GM20000 (cell line): ENCODE data around the gene NCOA7.
"Not testable (repeated sequence)": the region's sequence is repeated elsewhere in the genome, so short reads cannot be mapped to it uniquely, and the experiment has no call there.

Experiments
- DNase-seq: peaks from one replicate; pipeline ENCODE4 v3.0.0; 2012; ENCODE audit warnings: low spot score
- CTCF ChIP-seq: IDR thresholded peaks from 2 replicates; pipeline ENCODE4 v1.5.1; 2012; ENCODE audit warnings: mild to moderate bottlenecking, control low read depth; ENCODE audit errors: extremely low read depth, missing control alignments

The NCOA7 gene

GRCh38 chr6:125797120-125797885 lies 6.5 kb downstream of the NCOA7 start:
- no peak for TF ChIP-seq CTCF
- DNase-seq = no peak

GRCh38 chr6:125797886-125798444 lies 7.2 kb downstream of the NCOA7 start:
- TF ChIP-seq CTCF = no peak
- no peak for DNase-seq

GRCh38 chr6:125798734-125799508 lies 8.2 kb downstream of the NCOA7 start:
- no peak for TF ChIP-seq CTCF
- DNase-seq = peak; percentile 68

- no peak for DNase-seq
- TF ChIP-seq CTCF = no peak
Measured at GRCh38 chr6:125802383-125802782, 11.6 kb downstream of the NCOA7 start.

GRCh38 chr6:125802943-125803377 lies 12.2 kb downstream of the NCOA7 start:
- DNase-seq = no peak
- TF ChIP-seq CTCF = no peak

- TF ChIP-seq CTCF = no peak
- no peak for DNase-seq
Measured at GRCh38 chr6:125804264-125804663, 13.5 kb downstream of the NCOA7 start.

- not testable (repeated sequence) for DNase-seq
Measured at GRCh38 chr6:125804866-125805425, 14.2 kb downstream of the NCOA7 start.
